Amniotic stem cell (primary cell): ENCODE results near the gene BUD31.
"Not testable (repeated sequence)": the region's sequence is repeated elsewhere in the genome, so short reads cannot be mapped to it uniquely, and the experiment has no call there.

Experiments
- DNase-seq: peaks from one replicate; lab custom pipeline; 2025; lab: John Stamatoyannopoulos, UW

BUD31 gene

DNA sequence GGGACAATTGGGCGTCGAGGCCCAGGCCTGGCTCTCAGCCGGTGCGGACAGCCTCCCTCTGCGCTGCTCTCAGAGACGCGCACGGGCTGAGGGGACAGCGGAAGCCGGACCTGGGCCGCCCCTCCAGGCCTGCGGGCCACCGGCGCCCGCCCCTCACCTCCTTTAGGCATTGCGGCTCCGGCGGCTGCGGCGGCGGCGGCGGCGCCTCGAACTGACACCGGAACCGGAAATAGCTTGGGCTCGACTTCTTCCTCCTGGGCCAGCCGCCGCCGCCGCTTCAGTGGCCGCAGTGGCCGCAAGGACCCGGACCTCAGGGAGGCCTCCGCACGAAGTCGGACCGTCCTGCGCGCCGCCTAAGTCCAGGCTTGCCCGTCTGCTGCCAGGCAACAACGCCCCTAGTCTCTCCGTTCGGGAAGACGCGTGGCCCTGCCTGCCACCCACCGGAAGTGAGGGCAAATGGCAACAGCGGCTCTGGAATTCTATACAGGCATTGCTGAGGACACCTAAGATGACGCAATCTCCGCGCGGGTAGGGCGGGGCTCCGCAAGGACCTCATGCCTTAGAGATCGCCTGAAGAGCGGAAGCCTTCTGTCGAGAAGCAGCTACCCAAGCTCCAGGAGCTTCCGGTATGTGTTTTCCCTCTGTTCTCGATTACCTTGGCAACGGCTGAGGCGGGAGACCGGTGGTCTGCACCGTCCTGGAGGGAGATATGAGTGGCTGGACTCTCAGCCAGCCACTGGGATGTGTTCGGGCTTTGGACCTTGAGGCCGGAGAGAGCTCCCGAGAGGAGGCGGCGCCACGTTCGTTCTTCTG lies at the start of gene BUD31, which contains the start of gene PDAP1:
Gene BUD31 (plus strand): TSS at position 591 of the 813 bp plus-strand sequence. CDS start 2,124 bp downstream, outside the sequence.
Gene PDAP1 (minus strand): TSS at position 219 of the 813 bp plus-strand sequence. CDS start 49 bp downstream, at position 170.
- DNase-seq: peak; percentile 88

DNA sequence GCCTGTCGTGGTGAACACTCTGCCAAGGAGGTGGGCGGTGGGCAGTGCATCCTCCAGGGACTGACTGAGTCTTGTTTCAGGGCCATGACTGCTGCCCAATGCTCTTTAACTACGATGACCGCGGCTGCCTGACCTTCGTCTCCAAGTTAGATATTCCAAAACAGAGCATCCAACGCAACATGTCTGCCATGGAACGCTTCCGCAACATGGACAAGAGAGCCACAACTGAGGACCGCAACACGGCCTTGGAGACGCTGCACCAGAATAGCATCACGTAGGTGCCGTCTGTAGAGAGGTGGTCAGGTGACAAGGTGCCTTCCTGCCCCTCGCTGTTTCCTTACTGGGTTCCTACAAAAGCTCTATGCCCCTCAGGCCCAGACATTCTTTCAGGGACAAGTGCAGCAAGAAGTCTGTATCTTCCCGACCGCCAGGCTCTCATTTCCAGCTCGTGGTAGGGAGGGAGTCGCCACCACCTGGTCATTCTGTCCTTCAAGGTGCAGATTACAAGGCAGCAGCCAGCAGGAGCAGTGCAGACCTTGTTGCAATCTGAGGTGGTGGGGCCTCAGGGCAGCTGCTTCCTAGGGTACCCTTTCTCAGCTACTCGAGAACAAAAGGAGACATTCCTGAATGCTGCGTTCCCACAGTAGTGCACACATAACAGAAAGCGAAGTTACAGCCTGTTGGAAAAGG lies 49.2 kb upstream of the BUD31 start:
- no peak for DNase-seq

DNA sequence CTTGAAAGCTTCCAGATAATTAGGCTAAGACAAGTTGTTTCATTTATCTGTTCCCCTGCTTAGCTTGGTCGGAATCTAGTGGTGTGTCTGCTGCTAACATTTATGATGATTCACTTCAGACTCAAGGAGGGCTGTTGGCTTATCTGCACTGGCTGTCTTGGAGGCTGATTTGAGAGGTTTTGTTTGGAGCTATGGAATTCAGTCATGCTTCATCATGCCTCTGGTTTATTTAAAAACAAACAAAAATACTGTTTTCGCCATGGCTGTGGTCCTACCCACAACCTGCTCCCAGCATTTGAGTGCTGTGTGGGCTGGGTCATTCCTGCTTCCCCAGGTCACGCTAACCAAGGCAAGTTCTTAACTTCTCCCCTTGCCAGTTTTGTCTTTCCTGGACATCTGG lies 46.0 kb upstream of the BUD31 start:
- peak; percentile 52 for DNase-seq

DNA sequence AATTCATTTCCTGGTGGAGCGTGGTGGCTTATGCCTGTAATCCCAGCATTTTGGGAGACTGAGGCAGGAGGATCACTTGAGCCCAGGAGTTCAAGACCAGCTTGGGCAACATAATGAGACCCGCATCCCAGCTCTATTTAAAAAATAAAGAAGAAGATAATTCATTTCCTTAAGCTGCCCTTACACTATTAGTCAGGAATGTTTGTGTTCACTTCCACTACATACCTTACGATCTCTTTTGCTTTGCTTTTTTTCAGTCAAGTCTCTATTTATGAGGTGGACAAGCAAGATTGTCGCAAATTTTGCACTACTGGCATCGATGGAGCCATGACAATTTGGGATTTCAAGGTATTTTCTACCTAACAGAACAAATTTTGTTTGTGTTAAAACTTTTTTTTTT lies 45.5 kb upstream of the BUD31 start:
- no peak for DNase-seq

DNA sequence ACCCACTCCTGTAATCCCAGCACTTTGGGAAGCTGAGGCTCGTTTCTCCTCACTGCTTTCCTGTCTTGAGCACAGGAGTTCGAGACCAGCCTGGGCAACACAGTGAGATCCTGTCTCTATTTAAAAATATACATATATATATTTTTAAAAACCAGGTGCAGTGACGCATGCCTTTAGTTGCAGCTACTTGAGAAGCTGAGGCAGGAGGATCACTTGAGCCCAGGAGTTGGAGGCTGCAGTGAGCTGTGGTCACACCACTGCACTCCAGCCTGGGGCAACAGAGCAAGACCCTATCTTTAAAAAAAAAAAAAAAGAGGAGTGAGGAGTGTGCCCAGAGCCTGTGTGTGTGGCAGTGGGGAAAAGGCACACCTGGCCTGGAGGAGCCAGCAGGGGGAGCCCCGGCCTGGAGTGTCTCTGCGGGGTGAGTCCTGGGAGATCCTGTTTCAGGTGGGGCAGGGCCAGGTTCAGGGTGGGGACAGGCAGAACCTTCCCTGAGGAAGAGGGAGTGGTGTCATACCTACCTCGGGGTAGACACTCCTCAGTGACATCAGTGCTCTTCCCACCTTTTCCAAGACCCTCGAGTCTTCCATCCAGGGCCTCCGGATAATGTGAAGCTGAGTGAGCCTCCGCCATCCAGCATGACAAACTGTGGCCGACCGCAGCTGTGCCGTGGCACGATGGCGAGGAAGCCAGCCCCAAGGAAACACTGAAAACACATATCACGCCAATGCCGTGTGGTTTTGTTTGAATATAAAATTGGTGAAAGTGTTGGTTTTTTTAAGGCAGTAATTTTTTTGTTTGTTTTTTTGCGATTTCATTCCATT lies 43.2 kb upstream of the BUD31 start:
- DNase-seq: no peak

DNA sequence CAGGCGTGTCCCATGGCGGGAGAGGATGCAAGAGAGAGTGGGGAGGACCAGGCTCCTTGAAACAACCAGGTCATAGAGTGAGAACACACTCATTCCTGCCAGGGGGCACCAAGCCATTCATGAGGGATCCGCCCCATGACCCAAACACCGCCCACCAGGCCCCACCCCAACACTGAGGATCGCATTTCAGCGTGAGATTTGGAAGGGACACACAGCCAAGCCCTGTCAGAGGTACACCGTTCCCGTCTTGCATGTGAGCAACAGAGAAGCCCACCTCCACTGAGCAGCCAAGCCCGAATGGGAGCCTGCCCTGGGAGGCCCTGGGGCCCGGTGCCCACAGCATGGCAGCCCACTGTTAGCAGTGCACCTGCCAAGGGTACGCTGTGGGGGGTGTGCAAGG lies 42.1 kb upstream of the BUD31 start:
- DNase-seq: no peak

DNA sequence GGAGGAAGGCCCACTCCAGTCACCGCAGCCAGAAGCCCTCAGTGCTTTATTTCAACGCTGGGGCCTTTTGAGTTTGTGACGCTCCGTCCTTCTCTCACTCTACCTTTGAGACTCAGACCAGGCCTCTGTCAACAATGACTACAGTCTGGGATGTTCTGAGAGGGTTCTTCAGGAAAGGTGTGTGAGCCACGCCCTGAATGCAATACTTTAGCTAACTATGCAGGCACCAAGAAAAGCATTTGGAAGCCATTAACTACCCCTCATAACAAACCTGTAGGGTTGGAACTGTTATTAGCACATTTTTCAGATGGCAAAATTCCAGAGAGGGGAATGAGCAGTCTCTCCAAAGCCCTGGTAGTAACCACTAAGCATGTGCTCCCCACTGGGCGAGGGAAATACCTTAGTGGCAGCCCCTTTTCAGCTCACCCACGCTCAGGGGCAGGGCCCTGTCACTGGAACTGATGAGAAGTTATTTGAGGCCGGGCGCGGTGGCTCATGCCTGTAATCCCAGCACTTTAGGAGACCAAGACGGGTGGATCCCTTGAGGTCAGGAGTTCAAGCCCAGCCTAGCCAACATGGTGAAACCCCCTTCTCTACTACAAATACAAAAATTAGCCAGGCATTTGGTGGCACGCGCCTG lies 39.9 kb upstream of the BUD31 start:
- no peak for DNase-seq

DNA sequence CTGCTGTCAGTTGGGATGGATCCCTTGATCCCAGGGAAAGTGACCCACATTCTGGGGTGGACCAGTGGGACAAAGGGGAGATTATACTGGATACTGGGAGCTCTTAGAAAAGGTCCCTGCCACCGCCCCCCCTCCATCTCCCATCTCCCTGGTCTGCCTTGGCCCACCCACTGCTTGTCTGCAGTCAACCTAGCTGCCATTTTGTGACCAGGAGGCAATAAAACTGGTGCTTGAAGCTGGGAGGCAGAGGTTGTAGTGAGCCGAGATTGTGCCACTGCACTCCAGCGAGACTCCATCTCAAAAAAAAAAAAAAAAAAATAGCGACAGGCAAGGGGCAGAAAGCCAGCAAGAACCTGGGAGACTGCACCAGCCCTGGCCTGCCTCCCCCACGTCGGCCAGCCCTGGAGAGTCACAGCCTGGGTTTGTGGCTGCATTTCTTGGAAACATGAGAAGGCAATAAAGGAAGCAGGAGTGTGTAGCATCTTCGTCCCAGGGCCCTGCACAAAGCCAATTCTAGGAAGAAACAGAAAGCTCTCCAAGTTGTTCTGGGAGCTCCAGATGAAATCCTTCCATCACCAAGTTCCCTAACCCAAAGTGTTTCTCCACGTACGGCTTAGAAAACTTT lies 38.9 kb upstream of the BUD31 start:
- no peak for DNase-seq

DNA sequence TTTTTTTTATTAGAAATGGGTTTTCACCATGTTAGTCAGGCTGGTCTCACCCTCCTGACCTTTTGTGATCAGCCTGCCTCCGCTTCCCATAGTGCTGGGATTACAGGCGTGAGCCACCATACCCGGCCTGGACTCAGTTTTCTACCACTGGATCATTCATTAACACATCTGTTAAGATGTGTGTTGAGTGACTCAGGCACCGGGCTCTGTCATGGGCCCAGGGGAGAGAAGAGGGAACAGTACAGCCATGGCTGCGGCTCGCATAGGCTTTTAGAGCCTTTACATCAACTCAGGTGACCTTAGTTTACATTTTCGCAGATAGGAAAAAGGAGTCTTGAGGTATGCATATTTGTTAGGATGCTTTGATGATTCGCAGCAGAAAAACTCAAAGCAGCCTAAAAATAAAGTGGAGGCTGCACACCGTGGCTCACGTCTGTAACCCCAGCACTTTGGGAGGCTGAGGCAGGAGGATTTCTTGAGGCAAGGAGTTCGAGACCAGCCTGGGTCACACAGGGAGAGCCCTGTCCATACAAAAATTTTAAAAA lies 37.3 kb upstream of the BUD31 start:
- no peak for DNase-seq

DNA sequence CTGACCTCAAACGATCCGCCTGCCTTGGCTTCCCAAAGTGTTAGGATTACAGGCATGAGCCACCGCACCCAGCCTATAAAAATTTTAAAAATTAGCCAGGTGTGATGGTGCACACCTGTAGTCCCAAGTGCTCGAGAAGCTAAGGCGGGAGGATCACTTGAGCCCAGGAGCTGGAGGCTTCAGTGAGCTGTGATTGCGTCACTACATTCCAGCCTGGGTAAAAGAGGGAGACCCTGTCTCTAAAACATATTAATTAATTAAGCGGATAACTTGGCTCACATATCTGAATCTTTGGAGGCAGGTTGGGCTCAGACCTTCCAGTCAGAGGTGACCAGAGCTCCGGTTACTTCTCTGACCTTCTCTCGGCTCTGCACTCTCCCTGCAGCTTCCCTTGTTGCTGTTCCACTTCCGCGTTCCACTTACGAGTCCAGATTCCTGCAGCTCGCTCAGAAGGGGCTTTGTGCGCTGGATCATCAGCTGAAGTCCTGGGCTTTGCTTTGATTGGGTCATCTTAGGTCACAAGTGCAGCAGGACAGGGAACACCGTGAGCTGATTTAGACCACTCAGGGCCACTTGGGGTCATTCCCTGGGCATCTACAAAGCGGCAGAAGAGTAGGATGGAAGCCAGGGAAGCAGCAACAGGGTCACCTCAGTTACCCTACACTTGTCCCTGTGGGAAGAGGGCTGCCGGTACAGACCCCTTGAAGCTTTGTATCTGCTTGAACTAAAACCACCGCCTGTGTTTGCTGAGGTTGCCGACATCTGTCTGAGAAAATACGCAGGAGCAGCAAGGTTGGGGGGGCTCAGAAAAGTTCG lies 36.3 kb upstream of the BUD31 start:
- no peak for DNase-seq

DNA sequence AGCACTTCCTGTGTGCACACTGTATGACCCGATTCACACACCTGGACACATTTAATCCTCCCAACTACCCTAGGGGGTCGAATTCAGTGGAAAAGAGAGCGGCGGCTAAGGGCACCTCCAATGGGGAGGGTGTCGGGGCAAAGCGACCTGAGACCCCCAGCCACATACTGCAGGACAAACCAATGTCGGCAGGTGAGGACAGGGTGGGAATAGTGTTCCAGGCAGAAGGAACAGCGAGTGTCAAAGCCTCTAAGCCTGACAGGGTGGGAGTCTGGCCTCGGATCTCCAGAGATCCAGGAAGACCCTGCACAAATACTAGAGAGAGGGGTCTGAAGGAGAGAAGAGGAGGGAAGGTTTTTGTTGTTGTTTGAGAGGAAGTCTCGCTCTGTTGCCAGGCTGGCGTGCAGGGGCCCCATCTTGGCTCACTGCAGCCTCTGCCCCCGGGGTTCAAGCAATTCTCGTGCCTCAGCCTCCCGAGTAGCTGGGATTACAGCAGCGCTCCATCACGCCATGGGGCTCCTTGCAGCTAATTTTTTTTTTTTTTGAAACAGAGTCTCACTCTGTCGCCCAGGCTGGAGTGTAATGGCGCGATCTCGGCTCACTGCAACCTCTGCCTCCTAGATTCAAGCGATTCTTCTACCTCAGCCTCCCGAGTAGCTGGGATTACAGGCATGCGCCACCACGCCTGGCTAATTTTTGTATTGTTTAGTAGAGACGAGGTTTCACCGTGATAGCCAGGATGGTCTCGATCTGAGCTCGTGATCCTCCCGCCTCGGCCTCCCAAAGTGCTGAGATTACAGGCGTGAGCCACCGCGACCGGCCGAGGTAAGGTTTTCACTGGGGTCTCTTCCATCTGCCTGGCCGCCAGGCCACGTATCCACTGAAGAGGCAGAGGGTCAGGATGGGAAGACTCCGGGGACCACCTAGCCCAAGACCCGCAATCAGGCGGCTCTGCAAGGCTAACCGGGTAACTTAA lies 35.4 kb upstream of the BUD31 start:
- no peak for DNase-seq

DNA sequence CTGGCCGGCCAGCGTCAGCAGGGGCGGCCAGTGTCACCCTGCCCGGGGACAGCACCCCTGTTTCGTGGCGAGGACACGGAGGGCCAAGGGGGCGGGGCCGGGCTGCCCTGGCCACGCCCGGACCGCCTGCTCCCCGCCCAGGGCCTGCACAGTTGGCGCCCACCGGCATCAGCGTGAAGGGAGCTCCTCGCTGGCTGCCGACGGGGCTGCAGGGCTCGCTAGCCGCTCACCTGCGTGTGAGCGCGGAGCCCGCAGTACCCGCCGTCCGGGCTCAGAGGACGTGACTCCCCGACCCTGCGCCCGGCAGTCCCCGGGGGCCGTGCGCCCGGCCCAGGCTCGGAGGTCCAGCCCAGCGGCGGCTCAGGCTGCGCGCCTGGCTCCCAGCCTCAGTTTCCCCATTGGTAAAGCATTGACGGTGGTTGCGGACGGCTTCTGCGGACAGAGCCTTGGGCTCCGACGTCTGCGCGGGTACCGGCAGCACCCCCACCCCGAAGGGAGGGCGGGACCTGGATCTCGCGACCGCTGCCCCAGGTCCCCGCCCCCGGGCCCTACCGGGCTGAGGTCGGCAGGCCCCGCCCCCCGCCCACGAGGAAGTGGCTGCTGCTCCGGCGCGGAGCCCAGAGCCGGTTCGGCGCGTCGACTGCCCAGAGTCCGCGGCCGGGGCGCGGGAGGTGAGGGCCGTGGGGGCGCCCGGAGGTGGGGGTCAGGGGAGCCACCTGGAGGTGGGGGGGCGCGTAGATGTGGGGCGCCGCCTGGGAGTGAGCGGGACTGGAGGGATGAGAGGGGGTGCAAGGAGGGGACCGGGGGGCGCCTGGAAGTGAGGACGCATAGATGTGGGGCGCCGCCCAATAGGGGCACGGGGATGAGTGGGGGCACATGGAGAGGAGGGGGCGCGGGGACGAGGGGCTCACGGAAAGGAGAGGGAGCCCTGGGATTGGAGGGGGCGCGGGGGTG lies 34.4 kb upstream of the BUD31 start, which contains the start of gene ARPC1B:
Gene ARPC1B (plus strand): TSS at position 620 of the 954 bp plus-strand sequence. CDS start 10,985 bp downstream, outside the sequence.
- DNase-seq: peak; percentile 14

DNA sequence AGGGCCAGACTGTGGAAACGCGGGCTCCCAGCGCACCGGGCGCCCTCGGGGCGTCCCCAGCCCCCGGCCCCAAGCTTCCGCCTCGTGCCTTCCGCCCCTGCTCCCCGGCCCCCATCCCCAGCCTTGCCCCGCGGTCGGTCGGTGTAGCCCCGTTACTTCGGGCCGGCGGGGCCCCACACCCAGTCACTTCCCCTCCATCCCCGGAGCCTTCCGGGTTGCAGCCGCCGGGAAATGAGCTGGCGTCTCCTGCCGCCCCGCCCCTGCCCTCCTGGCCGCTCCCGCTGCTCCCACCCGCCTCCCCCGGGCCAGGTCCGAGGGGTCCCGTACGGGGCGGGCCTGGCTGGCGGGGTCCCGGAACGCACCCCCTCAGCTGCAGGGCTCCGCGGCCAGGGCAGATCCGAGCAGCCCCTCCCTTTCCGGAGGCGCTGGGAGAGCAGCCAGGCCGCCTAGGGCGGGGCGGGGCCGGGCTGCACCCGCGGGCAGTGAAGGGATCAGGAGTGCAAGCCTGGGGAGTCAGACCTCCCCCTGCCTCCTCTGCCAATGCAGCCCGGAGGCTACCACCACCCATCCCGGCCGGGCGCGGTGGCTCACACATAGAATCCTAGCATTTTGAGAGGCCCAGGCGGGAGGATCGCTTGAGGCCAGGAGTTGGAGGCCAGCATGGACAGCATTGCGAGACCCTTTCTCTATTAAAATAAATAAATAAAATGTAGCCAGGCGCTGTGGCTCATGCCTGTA lies 33.5 kb upstream of the BUD31 start:
- DNase-seq: peak; percentile 16

DNA sequence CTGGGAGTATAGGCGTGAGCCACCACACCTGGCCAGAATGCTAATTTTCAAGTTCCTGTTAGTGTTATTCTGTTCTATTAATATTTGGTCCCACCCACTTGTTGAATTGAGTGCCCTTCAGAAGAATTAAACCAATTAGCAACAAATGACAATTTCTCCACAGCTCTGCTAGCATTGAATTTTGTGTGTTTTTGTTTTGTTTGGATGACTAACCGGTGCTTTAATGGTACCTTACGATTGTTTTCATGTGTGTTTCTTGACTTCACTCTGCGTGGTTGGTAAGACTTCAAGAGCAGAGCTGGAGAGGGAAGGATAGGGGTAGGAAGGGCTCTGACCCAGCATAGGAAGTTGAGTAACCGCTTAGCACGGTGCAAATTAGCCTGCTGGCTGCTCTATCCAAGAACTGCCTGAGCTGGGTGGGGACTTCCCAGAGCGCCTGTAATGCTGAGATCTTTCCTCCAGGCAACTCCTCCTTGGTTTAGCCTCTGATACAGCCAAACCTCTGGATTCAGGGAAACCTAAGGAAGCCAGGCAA lies 29.7 kb upstream of the BUD31 start:
- DNase-seq: peak; percentile 60

DNA sequence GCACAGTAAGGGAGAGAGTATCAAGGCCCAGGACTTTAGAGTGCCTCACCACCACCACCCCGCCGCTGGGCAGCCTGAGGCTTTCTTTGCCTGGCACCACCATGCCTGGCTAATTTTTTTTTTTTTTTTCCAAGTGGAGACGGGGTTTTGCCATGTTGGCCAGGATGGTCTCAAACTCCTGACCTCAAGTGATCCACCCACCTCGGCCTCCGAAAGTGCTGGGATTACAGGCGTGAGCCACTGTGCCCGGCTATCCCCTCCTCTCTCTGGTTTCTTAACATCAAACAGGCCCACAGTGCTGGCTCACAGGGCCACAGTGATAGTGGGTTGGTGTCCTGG lies 29.1 kb upstream of the BUD31 start:
- DNase-seq: not testable (repeated sequence)

DNA sequence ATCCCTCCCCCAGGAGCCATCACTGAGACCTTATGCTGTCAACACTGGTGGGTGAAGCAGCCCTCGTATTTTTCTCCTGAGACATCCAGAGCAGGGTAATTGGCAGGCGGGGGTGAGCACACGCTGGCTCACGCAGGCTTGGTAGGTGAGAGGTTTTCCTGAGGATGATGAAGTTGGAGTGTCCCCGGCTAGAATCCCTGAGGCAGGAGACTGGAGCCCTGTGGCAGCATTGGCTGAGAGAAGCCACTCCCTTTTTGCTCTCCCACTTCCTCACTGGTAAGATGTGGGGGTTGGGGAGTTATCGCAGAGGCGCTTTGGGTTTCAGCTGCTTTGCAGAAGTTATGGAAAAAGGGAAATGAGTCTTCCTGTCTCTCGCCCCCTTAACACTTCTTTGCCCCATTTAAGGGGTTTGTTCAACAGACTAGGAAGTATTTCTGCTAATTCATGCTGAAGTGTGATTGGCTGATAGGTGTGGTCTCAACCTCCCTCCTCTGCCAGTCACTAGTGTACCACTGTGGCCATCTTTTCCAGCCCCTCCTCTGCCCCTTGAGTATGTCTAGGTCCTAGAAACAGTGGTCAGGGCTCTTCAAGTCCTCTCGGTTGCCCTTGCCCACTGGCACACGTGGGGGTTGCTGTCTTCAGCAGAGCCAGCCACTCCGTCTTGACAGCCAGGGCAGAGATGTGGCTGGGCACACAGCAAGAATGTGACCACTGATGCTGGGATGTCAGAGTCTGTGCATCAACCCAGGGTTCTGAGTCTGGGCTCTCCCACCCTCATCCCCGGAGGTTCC lies 28.5 kb upstream of the BUD31 start:
- DNase-seq: no peak
